ENCODE results near the gene TMEM14A. TPM values are rescaled to one million over a fixed set of nuclear protein-coding genes. Genes with fewer than 3 reads are reported as not detected.

The TMEM14A gene

Small RNA genes lying within 50 kb of the gene (small RNA-seq; reads per million reads assigned to genes)
- not detected for gene AL109918.2
